Astrocyte (in vitro differentiated cells and primary cell): ENCODE results near the gene CAPN5. TPM values are rescaled to one million over a fixed set of nuclear protein-coding genes. Genes with fewer than 3 reads are reported as not detected.

Source experiments
- DNase-seq: peaks from one replicate; pipeline ENCODE4 v3.0.0-alpha.2; 2010; ENCODE audit warnings: low read depth
- FAIRE-seq: peaks from 2 replicates; lab custom pipeline; 2011; peaks lifted over from hg19 to GRCh38; lab: Jason Lieb, UNC
- H2AFZ ChIP-seq: 2 replicates; pipeline ENCODE4 v1.6.0; 2012; ENCODE audit warnings: low read depth, low read length, inconsistent platforms
- H3K27ac ChIP-seq: 2 replicates; pipeline ENCODE4 v1.5.1; 2011; ENCODE audit warnings: low read depth, low read length, inconsistent platforms
- H3K27me3 ChIP-seq: 2 replicates; pipeline ENCODE4 v1.6.0; 2011; ENCODE audit warnings: low read length, inconsistent platforms; ENCODE audit not compliant: insufficient read depth
- H3K36me3 ChIP-seq: 2 replicates; pipeline ENCODE4 v1.5.1; 2011; ENCODE audit warnings: low read length, inconsistent platforms; ENCODE audit not compliant: insufficient read depth
- H3K4me1 ChIP-seq: 2 replicates; pipeline ENCODE4 v1.5.1; 2011; ENCODE audit warnings: low read length, inconsistent platforms; ENCODE audit not compliant: insufficient read depth
- H3K4me2 ChIP-seq: 2 replicates; pipeline ENCODE4 v1.6.0; 2012; ENCODE audit warnings: low read length, inconsistent platforms
- H3K4me3 ChIP-seq: 2 replicates; pipeline ENCODE4 v1.5.1; 2011; ENCODE audit warnings: low read depth, mild to moderate bottlenecking, low read length, inconsistent platforms; ENCODE audit not compliant: insufficient read depth
- H3K79me2 ChIP-seq: 2 replicates; pipeline ENCODE4 v1.6.0; 2012; ENCODE audit warnings: mild to moderate bottlenecking, low read length, inconsistent platforms; ENCODE audit not compliant: insufficient read depth
- H3K9ac ChIP-seq: 2 replicates; pipeline ENCODE4 v1.6.0; 2012; ENCODE audit warnings: mild to moderate bottlenecking, low read length, inconsistent platforms
- H3K9me3 ChIP-seq: 2 replicates; pipeline ENCODE4 v1.5.1; 2012; ENCODE audit warnings: low read depth, mild to moderate bottlenecking, low read length, inconsistent platforms; ENCODE audit not compliant: insufficient read depth
- H4K20me1 ChIP-seq: 2 replicates; pipeline ENCODE4 v1.6.0; 2012; ENCODE audit warnings: low read length, inconsistent platforms; ENCODE audit not compliant: insufficient read depth
- H3K27ac Mint-ChIP-seq: one replicate; pipeline ENCODE4 v1.8.0; 2021; ENCODE audit warnings: mild to moderate bottlenecking, mixed read lengths; ENCODE audit not compliant: unreplicated experiment
- H3K27me3 Mint-ChIP-seq: one replicate; pipeline ENCODE4 v1.8.0; 2021; ENCODE audit warnings: low read depth, mixed read lengths; ENCODE audit not compliant: unreplicated experiment
- H3K36me3 Mint-ChIP-seq: one replicate; pipeline ENCODE4 v1.8.0; 2021; ENCODE audit warnings: low read depth, mixed read lengths; ENCODE audit not compliant: unreplicated experiment
- H3K4me1 Mint-ChIP-seq: one replicate; pipeline ENCODE4 v1.8.0; 2021; ENCODE audit warnings: low read depth, mixed read lengths; ENCODE audit not compliant: unreplicated experiment
- H3K4me3 Mint-ChIP-seq: one replicate; pipeline ENCODE4 v1.8.0; 2021; ENCODE audit warnings: mild to moderate bottlenecking, moderate library complexity, mixed read lengths; ENCODE audit not compliant: unreplicated experiment
- H3K9me3 Mint-ChIP-seq: one replicate; pipeline ENCODE4 v1.8.0; 2021; ENCODE audit warnings: mild to moderate bottlenecking, mixed read lengths; ENCODE audit not compliant: unreplicated experiment
- EZH2 ChIP-seq: IDR thresholded peaks from 2 replicates; pipeline ENCODE4 v1.6.1; 2012; ENCODE audit warnings: mild to moderate bottlenecking, low read length, inconsistent platforms; ENCODE audit not compliant: insufficient read depth
- total RNA-seq: library from RNA; stranded (reverse); gene quantifications from 2 replicates; pipeline ENCODE4 v1.2.1, GENCODE V29; 2021
- TF ChIP-seq, protein P1 (sequence below): IDR thresholded peaks from 2 replicates; pipeline ENCODE4 v1.5.1; 2011; ENCODE audit warnings: low read depth, mild to moderate bottlenecking, inconsistent platforms, low read length, moderate library complexity; ENCODE audit not compliant: insufficient read depth

The CAPN5 gene
- total RNA-seq, 1 donor from 2014 or later = 17.4 TPM

DNA sequence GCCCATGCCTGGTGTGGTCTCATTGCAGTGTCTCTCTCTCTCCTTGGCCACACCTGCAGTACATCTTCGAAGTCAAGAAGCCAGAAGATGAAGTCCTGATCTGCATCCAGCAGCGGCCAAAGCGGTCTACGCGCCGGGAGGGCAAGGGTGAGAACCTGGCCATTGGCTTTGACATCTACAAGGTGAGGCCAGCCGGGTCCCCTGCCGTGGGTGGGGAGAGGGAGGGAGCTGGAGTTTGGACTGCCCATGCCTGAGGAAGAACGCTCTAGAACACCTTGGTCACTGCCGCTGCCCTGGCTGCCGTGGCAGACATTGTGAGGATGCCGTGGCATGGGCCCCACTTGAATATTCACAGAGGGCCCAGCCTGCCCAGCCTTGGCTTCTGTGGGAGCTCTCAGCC lies 52.2 kb downstream of the CAPN5 start:
- Histone ChIP-seq H3K4me2 (no peak overlapping the region), H3K4me1 (peaks cover 6% of the 10 kb centered on the region), H3K9ac (no peak overlapping the region), H3K36me3 (no peaks in the 10 kb centered on the region), H3K27ac (no peak overlapping the region), H2AFZ (no peak overlapping the region), H3K27me3 (no peaks in the 10 kb centered on the region), H3K9me3 (no peaks in the 10 kb centered on the region), H3K4me3 (no peak overlapping the region), H3K79me2 (no peaks in the 10 kb centered on the region), H4K20me1 (no peaks in the 10 kb centered on the region)
- Mint-ChIP-seq H3K9me3 (no peaks in the 10 kb centered on the region), H3K27ac (no peak overlapping the region), H3K36me3 (peaks cover 27% of the 10 kb centered on the region), H3K4me3 (no peak overlapping the region), H3K27me3 (peaks cover 1% of the 10 kb centered on the region), H3K4me1 (no peaks in the 10 kb centered on the region)
- TF ChIP-seq EZH2 = no peak
- TF ChIP-seq, protein P1, sequence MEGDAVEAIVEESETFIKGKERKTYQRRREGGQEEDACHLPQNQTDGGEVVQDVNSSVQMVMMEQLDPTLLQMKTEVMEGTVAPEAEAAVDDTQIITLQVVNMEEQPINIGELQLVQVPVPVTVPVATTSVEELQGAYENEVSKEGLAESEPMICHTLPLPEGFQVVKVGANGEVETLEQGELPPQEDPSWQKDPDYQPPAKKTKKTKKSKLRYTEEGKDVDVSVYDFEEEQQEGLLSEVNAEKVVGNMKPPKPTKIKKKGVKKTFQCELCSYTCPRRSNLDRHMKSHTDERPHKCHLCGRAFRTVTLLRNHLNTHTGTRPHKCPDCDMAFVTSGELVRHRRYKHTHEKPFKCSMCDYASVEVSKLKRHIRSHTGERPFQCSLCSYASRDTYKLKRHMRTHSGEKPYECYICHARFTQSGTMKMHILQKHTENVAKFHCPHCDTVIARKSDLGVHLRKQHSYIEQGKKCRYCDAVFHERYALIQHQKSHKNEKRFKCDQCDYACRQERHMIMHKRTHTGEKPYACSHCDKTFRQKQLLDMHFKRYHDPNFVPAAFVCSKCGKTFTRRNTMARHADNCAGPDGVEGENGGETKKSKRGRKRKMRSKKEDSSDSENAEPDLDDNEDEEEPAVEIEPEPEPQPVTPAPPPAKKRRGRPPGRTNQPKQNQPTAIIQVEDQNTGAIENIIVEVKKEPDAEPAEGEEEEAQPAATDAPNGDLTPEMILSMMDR = no peak
- FAIRE-seq = no peak
- DNase-seq = no peak

DNA sequence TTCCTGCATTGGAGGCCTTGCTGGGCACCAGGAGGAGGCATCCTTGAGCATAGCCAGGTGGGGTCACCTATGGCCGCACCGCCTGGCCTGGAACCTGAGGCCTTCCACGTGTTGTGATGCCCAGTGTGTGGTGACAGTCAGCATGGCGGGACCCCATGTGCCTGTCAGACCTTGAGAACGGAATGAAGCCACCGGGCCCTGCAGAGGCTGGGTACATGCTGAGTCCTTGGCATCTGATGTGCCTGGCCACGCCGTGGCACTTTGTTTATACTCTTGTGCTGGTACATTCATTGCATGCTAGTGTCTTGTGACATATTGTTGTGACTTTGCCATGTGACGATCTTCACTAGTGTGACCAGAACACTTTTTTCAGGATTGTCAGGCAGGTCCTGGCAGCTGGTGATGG lies 52.8 kb downstream of the CAPN5 start:
- H3K36me3 Mint-ChIP-seq = peaks cover 29% of the 10 kb centered on the region
- H3K36me3 ChIP-seq = no peaks in the 10 kb centered on the region
- H3K4me2 ChIP-seq = no peak overlapping the region
- H3K27me3 Mint-ChIP-seq = peaks cover 1% of the 10 kb centered on the region
- H3K27ac Mint-ChIP-seq = no peak overlapping the region
- peaks cover 6% of the 10 kb centered on the region for H3K4me1 ChIP-seq
- DNase-seq = no peak
- no peaks in the 10 kb centered on the region for H3K4me1 Mint-ChIP-seq
- no peaks in the 10 kb centered on the region for H3K79me2 ChIP-seq
- H3K27me3 ChIP-seq = no peaks in the 10 kb centered on the region
- H3K9me3 ChIP-seq = no peaks in the 10 kb centered on the region
- H3K4me3 ChIP-seq = no peak overlapping the region
- no peak for FAIRE-seq
- no peak overlapping the region for H2AFZ ChIP-seq
- no peaks in the 10 kb centered on the region for H3K9me3 Mint-ChIP-seq
- no peak for TF ChIP-seq EZH2
- TF ChIP-seq, protein P1 = no peak
- no peaks in the 10 kb centered on the region for H4K20me1 ChIP-seq
- H3K9ac ChIP-seq = no peak overlapping the region
- no peak overlapping the region for H3K4me3 Mint-ChIP-seq
- H3K27ac ChIP-seq = no peak overlapping the region

DNA sequence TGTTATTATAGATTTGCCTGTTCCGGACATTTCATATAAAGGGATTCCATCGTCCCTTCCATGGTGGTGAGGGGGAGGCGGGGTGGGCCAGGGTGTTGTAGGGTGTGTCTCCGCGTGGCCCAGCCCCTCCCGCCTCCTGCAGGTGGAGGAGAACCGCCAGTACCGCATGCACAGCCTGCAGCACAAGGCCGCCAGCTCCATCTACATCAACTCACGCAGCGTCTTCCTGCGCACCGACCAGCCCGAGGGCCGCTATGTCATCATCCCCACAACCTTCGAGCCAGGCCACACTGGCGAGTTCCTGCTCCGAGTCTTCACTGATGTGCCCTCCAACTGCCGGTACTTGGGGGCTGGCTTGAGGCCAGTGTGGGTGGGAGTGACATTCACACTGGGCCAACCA lies 53.8 kb downstream of the CAPN5 start:
- DNase-seq (no peak), FAIRE-seq (no peak)
- no peak overlapping the region for H3K27ac ChIP-seq
- no peak overlapping the region for H2AFZ ChIP-seq
- H3K36me3 ChIP-seq = no peaks in the 10 kb centered on the region
- H3K4me1 Mint-ChIP-seq = no peaks in the 10 kb centered on the region
- peaks cover 29% of the 10 kb centered on the region for H3K36me3 Mint-ChIP-seq
- H3K27ac Mint-ChIP-seq = no peak overlapping the region
- no peak overlapping the region for H3K9ac ChIP-seq
- H3K9me3 Mint-ChIP-seq = no peaks in the 10 kb centered on the region
- peaks cover 1% of the 10 kb centered on the region for H3K27me3 Mint-ChIP-seq
- no peak overlapping the region for H3K4me2 ChIP-seq
- H3K4me3 ChIP-seq = no peak overlapping the region
- no peaks in the 10 kb centered on the region for H3K9me3 ChIP-seq
- H4K20me1 ChIP-seq = no peaks in the 10 kb centered on the region
- H3K4me1 ChIP-seq = peaks cover 6% of the 10 kb centered on the region
- H3K4me3 Mint-ChIP-seq = no peak overlapping the region
- TF ChIP-seq, protein P1 = no peak
- no peak for TF ChIP-seq EZH2
- H3K27me3 ChIP-seq = no peaks in the 10 kb centered on the region
- no peaks in the 10 kb centered on the region for H3K79me2 ChIP-seq
